Bronchial epithelial cell (primary cell): ENCODE measurements around the gene SCUBE1. TPM values are rescaled to one million over a fixed set of nuclear protein-coding genes. Genes with fewer than 3 reads are reported as not detected.

Experiments
- DNase-seq: peaks from one replicate; pipeline ENCODE4 v3.0.0-alpha.2; 2010; ENCODE audit warnings: low read depth
- FAIRE-seq: peaks from 2 replicates; lab custom pipeline; 2011; peaks lifted over from hg19 to GRCh38; lab: Jason Lieb, UNC
- H3K27me3 ChIP-seq: 2 replicates; pipeline ENCODE4 v1.5.1; 2011; ENCODE audit warnings: low read length; ENCODE audit not compliant: control insufficient read depth, insufficient read depth
- H3K36me3 ChIP-seq: 2 replicates; pipeline ENCODE4 v1.5.1; 2011; ENCODE audit warnings: low read length; ENCODE audit not compliant: control insufficient read depth, insufficient read depth
- H3K4me3 ChIP-seq: 2 replicates; pipeline ENCODE4 v1.5.1; 2011; ENCODE audit warnings: mild to moderate bottlenecking, low read depth, low read length, control low read depth
- total RNA-seq: library from RNA; depleted of rRNA; stranded (reverse); fragments of >200 nt; gene quantifications from 2 replicates; pipeline ENCODE4 v1.2.1, GENCODE V29; 2014
- TF ChIP-seq, protein P1 (sequence below): IDR thresholded peaks from 2 replicates; pipeline ENCODE4 v1.5.1; 2011; ENCODE audit warnings: mild to moderate bottlenecking, moderate library complexity, low read length, control low read depth, inconsistent platforms; ENCODE audit not compliant: insufficient read depth, severe bottlenecking

The SCUBE1 gene
- total RNA-seq, 1 donor from 2014 or later: under 0.01 TPM

DNA sequence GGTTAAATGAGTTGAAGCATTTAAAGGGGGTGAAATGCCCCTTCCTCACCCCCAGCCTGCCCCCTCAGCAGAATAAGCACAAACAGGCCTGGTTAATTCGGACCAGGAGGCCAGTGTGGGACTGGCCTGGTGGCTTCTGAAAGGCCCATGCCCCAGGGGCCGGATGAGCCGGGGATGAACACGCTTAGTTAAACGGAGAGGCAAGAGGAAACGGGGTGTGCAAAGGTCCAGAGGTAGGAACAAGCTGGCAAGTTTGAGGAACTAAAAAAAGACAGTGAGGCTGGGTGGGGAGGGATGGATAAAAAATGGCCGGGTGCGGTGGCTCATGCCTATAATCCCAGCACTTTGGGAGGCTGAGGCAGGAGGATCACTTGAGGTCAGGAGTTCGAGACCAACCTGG, 11.5 kb downstream of the SCUBE1 start:
- FAIRE-seq: no peak
- Histone ChIP-seq H3K36me3 (no peaks in the 10 kb centered on the region), H3K4me3 (no peak overlapping the region), H3K27me3 (peaks cover 1% of the 10 kb centered on the region)
- TF ChIP-seq, protein P1, sequence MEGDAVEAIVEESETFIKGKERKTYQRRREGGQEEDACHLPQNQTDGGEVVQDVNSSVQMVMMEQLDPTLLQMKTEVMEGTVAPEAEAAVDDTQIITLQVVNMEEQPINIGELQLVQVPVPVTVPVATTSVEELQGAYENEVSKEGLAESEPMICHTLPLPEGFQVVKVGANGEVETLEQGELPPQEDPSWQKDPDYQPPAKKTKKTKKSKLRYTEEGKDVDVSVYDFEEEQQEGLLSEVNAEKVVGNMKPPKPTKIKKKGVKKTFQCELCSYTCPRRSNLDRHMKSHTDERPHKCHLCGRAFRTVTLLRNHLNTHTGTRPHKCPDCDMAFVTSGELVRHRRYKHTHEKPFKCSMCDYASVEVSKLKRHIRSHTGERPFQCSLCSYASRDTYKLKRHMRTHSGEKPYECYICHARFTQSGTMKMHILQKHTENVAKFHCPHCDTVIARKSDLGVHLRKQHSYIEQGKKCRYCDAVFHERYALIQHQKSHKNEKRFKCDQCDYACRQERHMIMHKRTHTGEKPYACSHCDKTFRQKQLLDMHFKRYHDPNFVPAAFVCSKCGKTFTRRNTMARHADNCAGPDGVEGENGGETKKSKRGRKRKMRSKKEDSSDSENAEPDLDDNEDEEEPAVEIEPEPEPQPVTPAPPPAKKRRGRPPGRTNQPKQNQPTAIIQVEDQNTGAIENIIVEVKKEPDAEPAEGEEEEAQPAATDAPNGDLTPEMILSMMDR: no peak
- no peak for DNase-seq

DNA sequence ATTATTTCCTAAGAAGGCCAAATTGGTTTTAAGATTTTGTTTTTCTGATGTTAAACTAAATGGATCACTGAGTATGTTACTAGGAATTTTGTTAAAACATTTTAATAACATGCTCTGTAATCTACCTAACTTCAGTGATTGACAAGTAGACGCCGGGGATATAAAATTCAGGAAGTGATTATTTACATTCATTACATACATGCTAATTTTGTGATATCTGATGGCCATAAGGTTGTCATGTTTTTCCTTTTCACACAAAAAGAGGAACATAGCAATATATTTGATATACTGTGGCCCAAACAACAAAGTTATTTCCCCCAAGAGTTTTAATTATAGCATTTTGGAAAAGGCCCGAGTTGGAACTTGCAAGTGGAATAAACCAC, 12.1 kb downstream of the SCUBE1 start:
- DNase-seq: no peak
- no peak for FAIRE-seq
- TF ChIP-seq, protein P1: no peak
- Histone ChIP-seq H3K27me3 (peaks cover 1% of the 10 kb centered on the region), H3K4me3 (no peak overlapping the region), H3K36me3 (no peaks in the 10 kb centered on the region)

DNA sequence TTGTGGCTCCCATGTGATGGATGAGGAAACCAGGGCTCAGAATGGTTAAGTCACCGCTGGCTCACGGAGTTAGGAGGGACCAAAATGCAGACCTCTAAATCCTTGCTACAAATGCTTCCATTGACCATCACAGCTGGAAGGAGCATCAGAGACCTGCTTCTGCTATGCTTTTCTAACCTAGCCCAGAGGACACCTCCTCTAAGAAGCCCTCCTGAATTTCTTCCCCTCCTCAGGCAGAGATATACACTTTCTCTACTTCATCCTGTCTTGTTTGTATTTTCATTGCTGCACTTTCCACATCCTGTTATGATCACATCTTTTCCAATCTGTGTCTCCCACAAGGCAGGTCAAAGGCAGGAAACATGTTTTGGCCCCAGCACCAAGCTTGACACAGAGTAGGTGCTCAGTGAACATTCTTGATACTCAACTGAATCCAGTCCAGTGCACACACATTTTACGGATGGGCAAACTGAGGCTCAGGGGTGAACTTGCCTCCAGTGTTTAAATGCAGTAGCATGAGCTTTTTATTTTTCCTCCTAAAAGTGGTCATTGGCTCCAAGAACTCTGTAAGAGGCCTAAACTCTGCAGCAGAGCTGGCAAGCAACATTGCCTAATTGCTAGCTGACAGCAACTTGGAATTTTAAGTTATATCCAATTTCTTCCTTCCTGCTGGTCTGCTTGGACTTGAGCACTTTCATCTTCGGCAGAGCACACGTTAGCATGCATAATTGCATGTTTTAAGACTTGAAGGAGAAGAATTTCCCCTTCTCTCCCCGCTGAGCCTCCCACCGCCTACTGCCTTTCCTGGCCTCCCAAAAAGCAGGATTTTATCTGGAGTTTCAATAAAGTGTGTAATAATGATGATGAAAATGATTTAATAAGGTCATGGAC, 12.7 kb downstream of the SCUBE1 start:
- H3K27me3 ChIP-seq: peaks cover 1% of the 10 kb centered on the region
- no peak overlapping the region for H3K4me3 ChIP-seq
- FAIRE-seq (peak; percentile 58), DNase-seq (no peak)
- TF ChIP-seq, protein P1: no peak
- no peaks in the 10 kb centered on the region for H3K36me3 ChIP-seq

DNA sequence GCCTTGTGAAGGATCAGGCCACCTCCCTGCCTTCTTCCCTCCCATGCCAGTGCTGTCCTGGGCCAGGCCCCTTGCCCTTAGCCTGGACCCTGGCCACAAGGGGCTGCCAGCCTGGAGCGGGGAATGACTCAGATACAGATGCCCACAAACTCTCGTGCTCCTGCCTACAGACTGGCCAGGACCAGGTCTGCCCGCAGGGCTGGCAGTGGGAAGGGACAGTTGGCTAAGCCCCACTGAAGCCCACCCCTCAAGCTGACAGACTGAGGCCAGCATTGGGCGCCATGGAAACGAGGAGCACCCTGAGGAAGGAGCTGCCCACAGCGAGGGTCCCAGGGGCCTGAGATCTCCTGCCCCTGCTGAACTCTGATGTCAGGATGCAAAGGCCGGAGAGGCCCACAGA, 14.1 kb downstream of the SCUBE1 start:
- DNase-seq: no peak

DNA sequence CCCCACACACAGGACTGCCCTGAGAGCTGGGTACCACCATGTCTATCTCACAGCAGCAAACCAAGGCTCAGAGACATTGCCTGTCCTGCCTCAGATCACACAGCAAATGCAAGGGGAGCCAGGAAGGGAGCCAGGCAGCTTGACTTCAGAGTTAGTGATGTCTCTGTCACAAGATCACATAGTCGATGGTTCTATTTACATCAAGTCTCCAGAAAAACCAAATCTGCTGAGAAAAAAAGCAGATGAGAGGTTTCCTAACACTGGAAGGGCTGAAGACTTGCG, 16.1 kb downstream of the SCUBE1 start:
- no peak overlapping the region for H3K4me3 ChIP-seq
- H3K27me3 ChIP-seq: no peaks in the 10 kb centered on the region
- DNase-seq (no peak), FAIRE-seq (no peak)
- TF ChIP-seq, protein P1: no peak
- H3K36me3 ChIP-seq: no peaks in the 10 kb centered on the region

More for the DNA sequence above, 14.1 kb downstream of the SCUBE1 start:
- H3K27me3 ChIP-seq: no peaks in the 10 kb centered on the region
- FAIRE-seq: no peak
- TF ChIP-seq, protein P1: no peak
- H3K4me3 ChIP-seq: no peak overlapping the region
- no peaks in the 10 kb centered on the region for H3K36me3 ChIP-seq
